Stimulated activated CD4-positive, alpha-beta T cell treated with anti-CD3 and anti-CD28 coated beads, Interleukin-2, amount 100 ng/mL, for 4 hours (primary cell): ENCODE measurements around the gene JDP2.

ENCODE experiments used
- DNase-seq: peaks from one replicate; pipeline ENCODE4 v3.0.0-alpha.2; 2020; ENCODE audit warnings: low read depth

The JDP2 gene

GRCh38 chr14:75514673-75515628 lies 87.1 kb downstream of the JDP2 start:
- DNase-seq: no peak

- DNase-seq: no peak
Measured at GRCh38 chr14:75515629-75515996, 87.8 kb downstream of the JDP2 start.

GRCh38 chr14:75518625-75519024 lies 90.8 kb downstream of the JDP2 start:
- no peak for DNase-seq

- DNase-seq: no peak
Measured at GRCh38 chr14:75519394-75519793, 91.6 kb downstream of the JDP2 start.

- no peak for DNase-seq
Measured at GRCh38 chr14:75519826-75520728, 92.3 kb downstream of the JDP2 start.

- no peak for DNase-seq
Measured at GRCh38 chr14:75520852-75521251, 93.0 kb downstream of the JDP2 start.

- DNase-seq: no peak
Measured at GRCh38 chr14:75521415-75522199, 93.8 kb downstream of the JDP2 start.

GRCh38 chr14:75522224-75522982 lies 94.6 kb downstream of the JDP2 start, which contains the start of gene BATF:
BATF (plus strand) TSS chr14:75522469; CDS start chr14:75522683, 214 bp downstream.
- DNase-seq: peak; percentile 79

- DNase-seq: no peak
Measured at GRCh38 chr14:75522983-75523318, 95.1 kb downstream of the JDP2 start.
